HK-2 (cell line): ENCODE data around the gene PDCD10.
A peak's percentile ranks its signal among the peaks of the same experiment; 100 is the strongest.

Experiments
- DNase-seq: peaks from one replicate; pipeline ENCODE4 v3.0.0-alpha.2; 2018; ENCODE audit not compliant: unreplicated experiment

The PDCD10 gene

GRCh38 chr3:167734498-167735232, at the start of gene PDCD10:
Gene PDCD10 (minus strand): TSS chr3:167734892. CDS start chr3:167720157, 14,735 bp downstream.
- DNase-seq, result peak; percentile 99

DNA sequence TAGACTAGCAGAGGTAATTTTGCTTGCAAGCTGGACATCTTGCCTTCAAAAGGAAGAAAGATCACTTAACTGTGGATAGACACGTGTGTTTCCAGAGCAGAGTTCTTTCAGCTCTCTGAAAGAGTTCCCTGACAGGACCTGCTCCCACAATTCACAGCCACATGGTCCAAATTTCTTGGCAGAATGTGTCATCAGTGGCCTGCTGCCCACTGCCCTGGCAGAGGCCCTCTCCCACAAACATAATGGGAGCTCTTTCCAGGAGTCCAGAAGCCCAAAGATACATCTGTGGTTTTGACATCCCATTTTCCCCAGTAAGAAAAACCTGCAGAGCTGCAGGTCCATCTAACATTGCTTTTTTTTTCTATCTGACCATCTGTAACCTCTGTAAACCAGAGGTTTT, 49.1 kb upstream of the PDCD10 start:
- DNase-seq, result no peak

- no peak for DNase-seq
These were observed 45.7 kb upstream of the PDCD10 start for GRCh38 chr3:167780214-167780883.

GRCh38 chr3:167777356-167777755, 42.7 kb upstream of the PDCD10 start:
- DNase-seq, result no peak

- no peak for DNase-seq
These were observed 41.5 kb upstream of the PDCD10 start for GRCh38 chr3:167776066-167776685.

- DNase-seq, result no peak
These were observed 38.9 kb upstream of the PDCD10 start for GRCh38 chr3:167773584-167773983.

DNA sequence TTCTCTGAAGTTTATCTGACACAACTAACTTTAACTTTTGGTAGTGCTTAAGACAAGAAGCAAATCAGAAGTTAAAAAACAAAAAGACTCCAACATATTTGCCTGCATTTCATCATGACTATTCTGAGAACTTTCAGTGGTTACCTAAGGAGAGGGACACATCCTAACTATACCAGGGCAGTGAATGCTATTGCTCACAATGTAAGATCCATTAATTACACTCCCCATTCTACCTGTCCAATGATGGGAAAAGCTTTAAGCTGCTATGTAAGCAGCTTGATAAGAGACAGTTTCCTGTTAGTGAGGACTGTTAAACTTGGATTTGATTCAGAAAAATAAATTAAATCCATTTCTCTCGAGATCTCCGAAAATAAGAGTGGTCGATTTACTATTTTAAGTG, 38.3 kb upstream of the PDCD10 start:
- no peak for DNase-seq

DNA sequence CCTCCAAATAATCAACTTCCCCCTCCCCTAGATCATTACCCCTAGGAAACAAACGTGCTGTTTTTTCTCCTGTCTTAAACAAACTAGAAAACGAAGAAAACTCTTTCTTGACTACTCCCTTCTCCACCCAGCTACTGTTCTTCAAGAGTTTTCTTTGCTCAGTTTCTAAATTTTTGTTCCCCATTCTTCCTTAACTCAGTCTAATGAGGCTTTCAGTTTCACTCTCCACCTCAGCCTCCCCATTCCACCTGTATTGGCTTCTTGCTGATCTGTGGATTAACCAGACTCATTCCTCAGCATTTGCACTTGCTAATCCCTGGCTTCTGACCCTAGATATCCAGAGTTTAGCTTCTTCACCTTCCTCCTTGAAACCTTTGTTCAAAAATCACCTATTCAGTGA, 27.6 kb upstream of the PDCD10 start:
- no peak for DNase-seq

DNA sequence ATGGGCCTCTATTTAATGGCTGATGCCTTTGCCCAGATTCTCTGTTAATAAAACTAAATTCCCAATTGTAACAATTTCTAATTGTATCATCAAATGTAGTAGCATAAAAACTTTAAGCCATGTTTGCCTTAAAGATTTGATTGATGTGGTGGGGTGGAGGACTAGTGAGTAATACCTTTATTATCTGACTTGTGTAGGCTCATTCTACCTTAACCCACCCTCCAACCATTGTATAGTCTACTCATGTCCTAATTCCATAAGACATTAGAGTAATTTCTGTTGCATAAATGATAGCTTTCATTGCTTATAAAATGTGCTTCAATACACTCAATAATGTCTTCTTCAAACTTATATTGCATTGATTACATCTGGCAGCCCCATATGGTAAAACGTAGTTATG, 26.6 kb upstream of the PDCD10 start:
- DNase-seq, result no peak

GRCh38 chr3:167754049-167754448, 19.4 kb upstream of the PDCD10 start:
- no peak for DNase-seq

DNA sequence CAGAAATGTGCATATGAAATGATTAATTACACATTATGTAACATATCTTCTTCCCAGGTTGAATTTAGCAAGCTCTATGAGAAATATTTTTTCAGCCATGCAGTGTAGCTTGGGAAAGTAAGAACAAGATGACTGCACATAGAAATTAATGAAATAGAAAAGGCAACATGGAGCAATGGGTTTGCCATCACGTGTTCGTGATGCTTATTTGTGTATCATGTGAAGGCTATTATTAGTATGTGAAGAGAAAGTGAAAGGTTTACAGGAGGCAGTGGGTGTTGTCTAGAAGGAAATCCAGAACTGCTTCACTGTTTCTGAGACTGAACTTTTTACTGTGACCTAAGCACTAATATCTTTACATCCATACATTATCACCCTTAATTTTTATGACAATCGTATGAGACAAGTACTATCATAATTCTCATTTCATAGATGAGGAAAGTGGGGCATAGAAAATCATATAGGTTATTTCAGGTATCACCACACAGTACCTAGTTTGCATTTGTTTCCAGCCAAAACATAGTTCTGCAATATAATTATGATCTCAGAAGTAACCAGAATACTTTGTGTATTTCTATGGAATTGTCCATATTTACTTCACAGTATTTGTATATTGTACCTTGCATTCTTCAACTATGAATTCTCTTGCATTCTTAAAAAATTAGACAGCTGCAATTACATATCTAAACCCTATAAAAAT, 15.7 kb upstream of the PDCD10 start:
- no peak for DNase-seq

DNA sequence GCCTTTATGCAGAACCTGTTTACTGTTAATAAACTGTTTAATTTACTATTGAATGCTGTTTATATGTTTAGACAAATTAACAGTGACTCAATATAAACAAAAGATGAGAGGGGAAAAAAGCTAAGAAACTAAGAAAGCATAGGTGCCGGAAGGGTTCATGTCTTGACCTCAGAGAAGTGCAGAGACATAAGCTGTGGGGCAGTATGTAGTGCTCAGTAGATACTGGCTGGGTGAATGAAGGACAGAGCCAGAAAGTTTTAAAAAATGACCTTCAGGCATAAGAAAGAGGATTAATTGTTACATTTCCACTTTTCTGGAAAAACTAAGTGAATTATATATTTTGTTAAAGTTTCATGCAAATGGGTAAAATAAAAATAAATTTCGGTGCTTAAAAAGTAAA, 15.0 kb upstream of the PDCD10 start:
- DNase-seq, result no peak

DNA sequence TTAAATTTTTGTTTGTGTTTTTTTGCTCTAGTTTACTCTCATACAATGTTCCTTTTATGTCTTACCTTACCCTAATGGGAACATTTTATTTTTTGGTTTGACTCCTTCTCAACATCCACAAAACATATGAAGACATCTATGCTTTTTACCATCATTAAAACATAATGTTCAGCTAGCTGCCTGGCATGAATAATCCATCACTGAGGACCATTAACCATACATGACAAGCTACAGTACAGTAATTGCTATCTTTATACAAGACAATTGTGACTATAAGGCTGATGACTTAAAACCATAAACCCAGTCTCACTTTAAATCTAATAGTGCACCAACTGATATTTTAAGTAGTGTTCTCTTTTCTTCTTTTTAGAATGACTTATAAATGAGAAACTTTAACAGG, 14.5 kb upstream of the PDCD10 start:
- no peak for DNase-seq

DNA sequence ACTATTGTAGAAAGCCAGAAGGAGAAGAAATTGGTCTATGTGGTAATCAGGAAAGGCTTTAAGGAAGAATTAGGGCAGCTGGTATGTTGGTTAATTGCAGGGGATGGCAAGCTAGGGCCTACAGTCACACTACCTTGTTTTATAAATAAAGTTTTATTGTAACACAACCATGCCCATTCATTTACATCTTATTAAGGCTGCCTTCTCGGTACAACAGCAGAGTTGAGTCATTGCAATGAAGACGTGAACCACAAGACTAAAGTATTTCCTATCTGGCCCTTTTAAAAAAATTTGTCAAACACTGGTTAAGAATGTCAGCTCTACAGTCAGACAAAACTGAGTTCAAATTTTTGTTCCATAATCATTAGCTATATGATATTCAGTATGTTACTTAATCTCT, 9.1 kb upstream of the PDCD10 start:
- DNase-seq, result no peak

- no peak for DNase-seq
These were observed 7.6 kb upstream of the PDCD10 start for GRCh38 chr3:167742338-167742737.

- DNase-seq, result peak; percentile 14
These were observed 6.4 kb upstream of the PDCD10 start for GRCh38 chr3:167740961-167741587.

- DNase-seq, result no peak
These were observed 4.6 kb upstream of the PDCD10 start for GRCh38 chr3:167739190-167739810.

DNA sequence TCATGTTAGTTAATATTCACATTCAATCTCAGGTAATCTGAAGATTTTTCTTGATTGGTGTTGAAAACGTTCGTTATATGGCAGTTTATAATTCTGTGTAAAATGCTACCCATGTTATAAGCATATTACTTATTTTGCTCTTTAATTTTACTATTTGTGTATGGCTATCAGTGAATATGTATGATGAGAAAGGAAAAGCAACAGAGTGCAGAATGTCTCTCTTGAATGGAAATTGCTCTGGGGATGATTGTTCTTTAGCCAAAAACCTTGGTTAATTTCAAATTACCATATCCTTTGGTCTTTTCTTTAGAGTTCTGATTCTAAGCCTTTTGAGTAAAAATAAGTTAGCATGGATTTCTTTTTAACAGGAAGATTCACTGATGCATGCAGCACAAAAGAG, 3.3 kb upstream of the PDCD10 start:
- DNase-seq, result no peak

DNA sequence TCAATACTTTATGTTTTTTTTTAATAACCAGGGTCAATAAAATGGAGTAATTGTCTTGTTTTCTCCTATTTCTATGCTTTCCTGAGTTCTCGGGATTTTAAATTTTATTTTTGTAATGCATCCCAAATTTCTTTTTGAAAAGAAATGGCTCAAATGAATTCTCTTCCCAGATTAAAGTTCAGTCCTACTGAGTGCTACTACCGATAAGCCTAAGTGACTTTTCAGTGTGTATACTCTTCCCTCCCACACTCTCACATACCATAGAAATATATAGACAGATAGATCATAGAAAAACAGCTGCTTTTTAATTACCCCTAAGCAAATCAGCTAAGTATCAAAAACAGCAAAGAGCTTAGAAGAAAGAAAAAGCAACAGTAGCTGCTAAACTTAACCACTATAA, 2.3 kb upstream of the PDCD10 start:
- no peak for DNase-seq

DNA sequence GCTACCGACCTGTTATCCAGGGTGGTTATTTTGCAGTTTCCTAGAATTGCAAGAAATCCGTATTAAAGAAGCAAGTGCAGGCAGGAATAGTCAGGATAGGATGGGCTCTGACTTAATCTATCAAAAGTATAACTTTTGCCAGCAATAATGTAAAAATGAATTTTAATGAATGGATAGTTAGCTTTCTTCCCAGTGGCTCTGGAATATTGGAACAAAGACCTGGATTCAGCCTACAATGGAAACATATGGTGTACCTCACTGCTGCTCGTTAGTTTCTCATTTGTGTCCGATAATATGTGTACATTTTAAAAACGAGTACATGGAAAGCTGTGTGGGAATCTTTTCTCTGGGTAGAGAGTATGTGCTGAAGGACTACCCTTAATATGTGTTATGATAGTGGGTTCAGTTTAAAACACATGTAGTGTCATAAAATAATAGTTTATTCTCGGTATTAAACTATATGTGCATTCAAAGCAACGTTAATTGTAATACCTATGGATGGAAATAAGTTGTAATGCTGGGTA, 1.6 kb upstream of the PDCD10 start:
- no peak for DNase-seq
